GM18951 (cell line): Measurements from ENCODE around the gene COA8.

ENCODE experiments used
- POLR2A ChIP-seq: IDR thresholded peaks from 4 replicates; pipeline ENCODE4 v1.6.1; 2011; ENCODE audit warnings: mild to moderate bottlenecking; ENCODE audit not compliant: insufficient read length, insufficient read depth; ENCODE audit errors: extremely low read depth
- in situ Hi-C: fragments of 300-500 bp; cut with MboI; formaldehyde crosslinking; loops from one replicate; pipeline ENCODE4 v1.12.0; 2022; ENCODE audit warnings: low sequenced_read_pairs, mixed read lengths, inconsistent platforms; ENCODE audit not compliant: unreplicated experiment

COA8 gene

DNA sequence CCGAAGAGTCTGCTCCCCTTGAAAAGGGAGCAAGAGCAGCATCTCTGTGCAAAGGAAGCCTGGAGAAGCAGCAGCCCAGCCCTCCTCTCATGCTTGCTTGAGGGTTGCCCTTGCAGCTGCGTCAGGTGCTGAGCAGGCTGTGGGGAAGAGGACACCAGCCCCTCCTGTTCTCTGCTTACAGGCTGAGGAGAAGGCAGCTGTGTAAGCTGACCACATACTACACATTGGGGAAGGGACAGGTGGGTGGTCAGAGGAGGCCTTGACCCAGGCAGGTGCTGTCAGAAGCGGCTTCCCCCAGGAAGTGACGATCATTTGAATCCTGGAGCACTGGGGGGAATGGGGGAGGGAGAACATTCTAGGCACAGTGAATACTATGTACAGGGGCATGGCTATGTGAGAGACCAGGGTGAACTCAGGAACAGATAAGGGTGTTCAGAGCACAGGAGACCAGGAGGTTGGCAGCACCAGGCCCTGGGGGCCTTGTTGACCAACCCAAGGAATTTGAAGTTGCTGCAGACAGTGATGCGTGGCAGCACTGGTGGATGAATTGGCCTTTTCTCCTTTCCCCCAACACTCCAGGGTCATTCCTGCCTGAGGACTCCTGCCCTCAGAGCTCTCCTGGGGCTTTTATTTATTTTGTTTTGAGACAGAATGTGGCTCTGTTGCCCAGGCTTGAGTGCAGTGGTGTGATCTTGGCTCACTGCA lies 63.5 kb downstream of the COA8 start:
- no peak for TF ChIP-seq POLR2A

DNA sequence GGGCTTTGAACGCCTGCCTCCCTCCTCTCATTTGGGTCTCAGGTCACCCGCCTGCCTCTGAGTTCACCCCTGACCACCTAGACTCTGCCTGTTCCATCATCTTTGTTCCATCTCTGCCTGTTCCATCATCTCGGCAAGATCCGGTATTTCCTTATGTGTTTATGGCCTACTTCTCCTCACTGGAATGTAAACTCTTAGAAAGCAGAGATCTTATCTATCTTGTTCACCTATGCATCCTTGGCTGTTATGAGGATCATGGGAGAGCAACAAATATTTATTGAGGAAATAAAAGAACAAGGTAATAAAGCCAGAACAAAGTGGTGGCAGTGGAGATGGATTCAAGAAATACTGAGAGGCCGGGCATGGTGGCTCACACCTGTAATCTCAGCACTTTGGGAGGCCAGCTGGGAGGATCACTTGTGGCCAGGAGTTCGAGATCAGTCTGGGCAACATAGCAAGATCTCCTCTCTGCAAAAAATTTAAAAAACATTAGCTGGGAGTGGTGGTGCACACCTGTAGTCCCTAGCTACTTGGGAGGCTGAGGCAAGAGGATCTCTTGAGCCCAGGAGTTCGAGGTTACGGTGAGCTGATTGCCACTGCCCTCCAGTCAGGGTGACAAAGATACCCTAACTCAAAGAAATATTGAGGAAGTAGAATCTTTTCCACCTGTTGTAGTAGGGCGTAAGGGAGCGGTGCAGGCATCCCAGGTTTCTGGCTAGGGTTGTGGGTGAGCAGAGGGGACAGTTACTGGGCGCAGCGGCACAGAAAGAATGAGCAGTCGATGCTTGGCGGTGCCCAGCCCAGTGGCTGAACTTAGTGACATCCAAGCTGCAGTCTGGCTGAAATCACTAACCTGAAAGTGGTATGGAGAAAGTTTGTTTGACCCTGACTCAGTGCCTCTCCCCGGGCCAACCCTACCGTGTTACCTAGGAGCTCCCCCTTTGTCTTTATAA lies 64.6 kb downstream of the COA8 start:
- in situ Hi-C loops, result no loop called here
- TF ChIP-seq POLR2A, result no peak

More for the DNA sequence above, 63.5 kb downstream of the COA8 start:
- in situ Hi-C loops, result no loop called here

DNA sequence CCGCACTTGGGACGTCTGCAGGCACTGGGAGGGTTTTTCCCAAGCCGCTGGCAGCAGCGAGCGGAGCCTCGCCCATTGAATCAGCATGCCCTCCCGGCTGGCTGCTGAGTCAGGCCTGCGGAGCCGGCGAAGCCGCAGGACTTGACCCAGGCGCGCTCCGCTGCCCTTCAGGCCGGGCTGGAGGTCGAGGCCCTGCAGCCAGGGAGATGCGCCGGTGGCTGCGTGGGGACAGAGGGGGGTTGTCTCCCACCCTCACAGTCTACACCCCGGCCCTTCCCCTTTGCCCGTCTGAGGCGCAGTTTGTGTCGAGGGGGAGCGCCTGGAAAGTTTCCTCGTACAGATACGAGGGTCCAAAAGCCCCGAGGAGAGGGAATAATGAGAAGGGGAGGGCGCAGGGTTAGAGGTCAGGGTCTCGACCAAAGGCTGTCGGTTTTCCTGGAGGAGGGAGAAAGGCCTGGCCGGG lies 65.5 kb downstream of the COA8 start:
- peak; percentile 47 for TF ChIP-seq POLR2A
- in situ Hi-C loops, result no loop called here

DNA sequence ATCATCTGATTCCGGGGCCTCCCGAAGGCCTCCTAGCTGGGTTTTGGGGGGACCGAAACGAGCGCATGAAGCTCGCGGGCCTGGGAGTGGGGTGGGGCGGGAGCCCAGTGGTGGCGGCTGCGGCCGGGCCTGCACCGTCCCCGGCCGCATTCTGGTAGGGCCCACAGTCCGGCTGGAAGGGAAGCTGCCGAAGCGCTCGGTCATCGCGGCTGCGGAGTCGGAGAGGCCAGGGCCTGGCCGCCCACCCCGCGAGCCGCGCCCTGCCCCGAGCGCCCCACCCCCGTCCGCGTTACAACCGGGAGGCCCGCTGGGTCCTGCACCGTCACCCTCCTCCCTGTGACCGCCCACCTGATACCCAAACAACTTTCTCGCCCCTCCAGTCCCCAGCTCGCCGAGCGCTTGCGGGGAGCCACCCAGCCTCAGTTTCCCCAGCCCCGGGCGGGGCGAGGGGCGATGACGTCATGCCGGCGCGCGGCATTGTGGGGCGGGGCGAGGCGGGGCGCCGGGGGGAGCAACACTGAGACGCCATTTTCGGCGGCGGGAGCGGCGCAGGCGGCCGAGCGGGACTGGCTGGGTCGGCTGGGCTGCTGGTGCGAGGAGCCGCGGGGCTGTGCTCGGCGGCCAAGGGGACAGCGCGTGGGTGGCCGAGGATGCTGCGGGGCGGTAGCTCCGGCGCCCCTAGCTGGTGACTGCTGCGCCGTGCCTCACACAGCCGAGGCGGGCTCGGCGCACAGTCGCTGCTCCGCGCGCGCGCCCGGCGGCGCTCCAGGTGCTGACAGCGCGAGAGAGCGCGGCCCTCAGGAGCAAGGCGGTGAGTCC lies 66.1 kb downstream of the COA8 start, which contains the start of gene KLC1:
KLC1 (plus strand) TSS at position 528 of the 819 bp plus-strand sequence. CDS start 25,354 bp downstream, outside the sequence.
- peak; percentile 84 for TF ChIP-seq POLR2A
- in situ Hi-C loops, result no loop called here

DNA sequence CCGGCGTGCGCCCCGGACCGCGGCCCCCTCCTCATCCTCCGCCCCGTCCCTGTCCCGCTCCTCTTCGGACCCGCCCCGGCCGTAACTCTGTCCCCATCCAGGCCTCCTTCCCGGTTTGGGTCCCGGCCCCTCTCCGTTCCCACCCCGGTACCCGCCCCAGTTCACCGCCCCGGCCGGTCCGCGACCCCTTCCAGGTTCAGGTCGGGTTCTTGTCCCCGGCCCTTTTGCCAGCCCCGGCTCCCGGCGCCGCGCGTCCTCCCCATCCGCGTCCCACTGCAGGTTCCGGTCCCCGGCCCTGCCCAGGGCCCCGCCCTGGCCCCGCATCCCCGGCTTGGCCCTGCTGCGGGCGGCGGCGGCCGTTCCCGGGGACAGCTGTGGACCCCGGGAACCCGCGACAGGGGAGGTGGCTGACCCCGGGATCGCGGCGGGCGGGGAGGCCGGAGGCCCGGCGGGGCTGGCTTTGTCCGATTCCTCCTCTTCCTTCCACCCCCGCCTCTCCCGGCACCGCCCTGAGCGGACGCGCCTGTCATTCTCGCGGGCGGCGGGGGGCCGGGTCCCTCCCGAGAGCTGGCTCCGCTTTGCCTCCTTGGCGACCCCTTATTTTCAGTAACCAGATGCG lies 66.9 kb downstream of the COA8 start:
- TF ChIP-seq POLR2A, result no peak
- in situ Hi-C loops, result no loop called here

DNA sequence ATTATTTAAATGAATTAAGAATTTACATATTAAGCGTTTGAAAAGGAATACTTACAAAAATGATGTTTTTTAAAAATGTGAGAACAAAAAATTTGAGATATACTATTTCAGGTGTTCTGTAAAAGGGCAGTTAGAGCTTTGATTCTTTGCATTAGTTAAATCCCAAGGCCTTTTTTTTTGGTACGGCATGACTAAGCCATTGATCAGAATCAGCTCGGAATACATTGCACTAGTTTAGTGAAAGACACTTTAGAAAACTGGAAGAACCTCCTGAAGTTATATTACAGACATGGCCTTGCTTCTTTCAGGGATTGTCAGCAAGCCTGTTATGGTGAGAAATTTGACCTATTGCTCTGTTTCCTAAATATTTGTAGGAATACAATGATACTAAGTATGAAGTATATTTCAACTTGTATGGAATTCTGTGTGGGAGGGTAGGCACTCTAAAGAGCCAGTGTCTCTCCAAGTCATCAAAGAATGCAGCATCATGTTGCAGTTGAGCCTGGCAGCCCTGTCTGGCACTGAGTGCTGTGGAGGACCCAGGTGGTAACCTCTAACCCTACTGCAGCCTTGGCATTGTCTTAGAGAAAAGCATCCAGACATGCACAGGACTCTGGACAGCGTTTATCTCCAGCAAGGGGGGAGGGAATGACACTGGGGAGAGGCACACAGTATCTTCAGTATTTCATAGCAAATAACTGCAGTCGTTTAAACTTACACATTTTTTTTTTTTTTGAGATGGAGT lies 67.8 kb downstream of the COA8 start:
- no peak for TF ChIP-seq POLR2A
- in situ Hi-C loops, result no loop called here

DNA sequence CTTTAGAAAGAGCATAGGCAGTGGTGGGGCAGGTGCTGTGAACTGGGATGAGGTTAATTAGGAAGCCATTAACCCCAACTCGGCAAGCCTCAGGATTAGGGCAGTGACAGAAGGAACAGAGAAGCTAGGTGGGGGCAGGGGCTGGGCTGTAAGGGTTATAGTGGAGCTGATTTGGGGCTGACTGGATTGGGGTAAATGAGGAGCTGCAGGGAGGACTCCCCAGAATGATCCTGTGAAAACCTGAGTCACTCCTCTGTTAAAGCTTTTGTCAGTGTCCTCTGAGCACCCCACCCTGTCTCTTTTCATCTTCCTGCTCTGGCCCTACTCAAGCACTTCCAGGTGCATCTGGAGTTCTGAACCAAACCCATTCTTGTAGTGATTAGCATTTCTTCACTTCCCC lies 70.6 kb downstream of the COA8 start:
- in situ Hi-C loops, result no loop called here

DNA sequence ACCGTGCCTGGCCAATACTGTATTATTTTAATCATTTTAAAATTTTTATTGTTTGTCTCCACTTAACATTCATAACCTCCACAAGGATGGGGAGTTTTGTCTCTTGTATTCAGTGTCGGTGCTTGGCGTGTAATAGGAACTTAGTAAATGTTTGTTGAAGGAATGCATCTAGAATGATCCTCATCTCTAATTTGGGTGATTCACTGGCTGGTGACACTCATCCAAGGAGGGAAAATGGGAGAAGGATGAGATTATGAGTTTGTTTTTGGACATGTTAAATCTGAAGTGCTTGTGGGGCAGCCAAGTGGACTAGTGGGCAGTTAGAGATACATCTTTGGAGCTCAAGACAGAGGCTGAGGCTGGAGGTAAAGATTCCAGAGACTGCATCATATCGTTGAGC lies 71.4 kb downstream of the COA8 start:
- in situ Hi-C loops, result no loop called here
- TF ChIP-seq POLR2A, result no peak

More for the DNA sequence above, 70.6 kb downstream of the COA8 start:
- TF ChIP-seq POLR2A, result no peak

DNA sequence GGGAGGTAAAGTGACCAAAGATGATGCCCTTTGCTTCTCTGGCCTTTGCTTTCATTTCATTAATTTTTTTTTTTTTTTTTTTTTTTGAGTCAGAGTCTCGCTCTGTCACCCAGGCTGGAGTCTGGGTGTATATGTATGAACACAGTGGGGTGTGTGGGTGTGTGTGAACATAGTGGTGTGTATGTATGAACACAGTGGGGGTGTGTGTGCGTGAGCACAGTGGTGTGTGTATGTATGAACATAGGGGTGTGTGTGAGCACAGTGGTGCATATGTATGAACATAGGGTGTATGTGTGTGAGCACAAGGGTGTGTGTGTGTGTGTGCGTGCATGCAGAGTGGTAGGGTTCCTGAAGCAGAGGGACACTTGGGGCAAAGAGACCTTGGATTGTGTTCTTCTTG lies 75.8 kb downstream of the COA8 start:
- no peak for TF ChIP-seq POLR2A
- in situ Hi-C loops, result no loop called here
